ENCODE data around the gene BICD2.

BICD2 gene

DNA sequence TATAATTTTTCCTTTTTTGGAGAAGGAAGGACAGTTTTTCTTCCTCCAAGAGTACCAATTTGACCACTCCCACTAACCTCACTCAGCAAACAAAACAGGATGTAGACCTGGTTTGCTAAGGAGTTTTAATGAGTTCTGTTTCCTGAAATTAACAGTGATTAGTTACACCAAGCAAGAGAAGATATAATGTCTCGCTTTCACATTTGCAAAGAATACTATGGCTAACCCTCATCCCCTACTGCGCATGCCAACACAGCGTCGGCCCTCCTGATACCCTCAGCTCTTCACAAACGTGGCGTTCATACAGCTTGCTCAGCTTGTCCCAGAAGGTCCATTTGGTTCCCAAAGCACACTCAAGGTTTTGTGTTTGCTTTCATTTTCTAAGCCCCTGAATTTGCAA is 52.8 kb downstream of the BICD2 start:
- DNase-seq = no peak

DNA sequence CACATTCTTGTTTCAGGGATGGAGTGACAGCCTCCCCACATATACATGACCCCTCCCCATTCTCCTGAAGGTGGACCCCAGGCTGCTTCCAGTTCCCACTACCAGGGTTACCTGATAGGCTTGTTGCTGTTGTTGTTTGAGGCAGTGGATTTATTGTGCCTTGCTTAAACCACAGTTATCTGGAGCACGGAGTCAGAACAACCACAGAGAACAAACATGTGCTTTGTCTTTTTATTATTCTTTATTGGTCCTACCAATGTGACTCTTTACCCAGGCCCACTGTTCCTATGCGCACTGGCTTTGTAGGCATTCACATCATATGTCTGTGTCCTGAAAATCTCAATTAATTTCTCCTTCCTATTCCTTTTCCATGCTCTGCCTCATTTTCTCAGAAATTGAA is 53.5 kb downstream of the BICD2 start:
- no peak for DNase-seq

DNA sequence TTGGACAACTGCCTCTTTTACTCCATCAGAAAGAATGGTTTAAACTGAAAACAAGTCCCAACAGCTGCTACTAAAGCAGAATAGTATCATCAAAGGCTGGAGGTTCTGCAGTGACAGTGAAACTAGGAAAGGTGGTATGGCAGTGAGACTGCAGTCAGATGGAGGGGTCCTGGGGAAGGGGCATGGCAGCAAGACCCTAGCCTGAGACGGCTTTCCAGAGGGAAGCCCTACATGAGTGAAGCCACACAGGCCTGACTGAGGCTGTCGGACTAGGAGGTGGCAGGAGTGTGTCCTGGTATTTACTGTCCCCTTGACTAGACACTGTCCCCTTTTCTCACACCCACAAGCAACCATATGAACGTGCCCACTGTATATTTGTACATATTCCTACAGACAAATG is 54.3 kb downstream of the BICD2 start:
- no peak for DNase-seq

DNA sequence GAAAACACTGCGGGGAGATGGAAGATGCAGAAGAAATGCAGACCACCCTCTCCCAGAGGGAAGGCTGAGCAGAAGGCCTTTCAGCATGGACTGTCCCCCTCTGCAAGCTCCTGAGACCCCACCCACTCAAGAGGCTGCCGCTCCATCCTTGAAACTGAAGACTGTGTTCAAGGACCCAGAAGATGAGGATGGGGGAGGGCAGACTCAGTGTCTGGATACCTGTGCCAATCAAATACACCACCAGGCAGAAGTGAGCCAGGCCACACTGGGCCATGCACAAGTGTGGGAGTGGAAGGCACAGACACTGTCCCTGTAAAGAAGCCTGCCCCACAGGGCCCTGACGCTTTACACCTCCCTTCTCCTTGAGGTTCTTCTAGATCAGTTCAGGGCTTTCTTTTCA is 54.7 kb downstream of the BICD2 start:
- no peak for DNase-seq

DNA sequence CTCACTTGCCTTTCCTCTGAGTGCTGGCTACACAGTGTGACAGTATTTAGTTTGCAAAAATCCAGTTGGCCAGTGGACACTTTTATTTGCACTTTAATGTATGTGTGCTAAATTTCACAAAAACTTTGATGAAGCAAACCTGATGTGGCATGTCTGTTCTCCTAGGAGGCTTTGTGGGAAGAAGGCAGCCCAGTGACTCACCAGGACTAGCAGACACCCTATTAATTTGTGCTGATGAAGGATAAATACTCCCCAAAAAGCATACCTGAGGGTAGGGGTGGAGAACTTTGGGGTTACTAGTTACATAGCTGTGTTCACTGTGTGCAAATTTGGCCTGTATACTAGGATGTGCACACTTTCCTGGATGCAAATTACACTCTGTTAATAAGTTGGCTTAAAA is 55.4 kb downstream of the BICD2 start:
- DNase-seq = no peak

DNA sequence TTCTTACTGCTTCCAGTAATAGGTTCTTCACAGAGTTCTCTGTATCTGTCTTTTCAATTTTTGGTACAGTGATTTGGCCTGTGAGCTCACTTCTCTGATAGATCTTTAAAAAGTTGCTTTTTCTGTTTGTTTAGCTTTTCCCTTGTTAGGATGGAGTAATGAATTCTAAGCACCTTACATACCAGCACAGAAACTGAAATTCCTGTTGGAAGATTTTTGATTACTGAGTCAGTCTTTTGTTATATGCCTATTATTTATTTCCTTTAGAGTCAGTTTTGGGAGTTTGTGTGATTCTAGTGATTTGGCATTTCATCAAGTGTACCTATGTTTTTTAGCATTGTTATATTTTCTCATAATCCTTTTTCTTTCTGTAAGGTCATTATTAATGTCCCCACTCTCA is 57.1 kb downstream of the BICD2 start:
- DNase-seq = no peak

DNA sequence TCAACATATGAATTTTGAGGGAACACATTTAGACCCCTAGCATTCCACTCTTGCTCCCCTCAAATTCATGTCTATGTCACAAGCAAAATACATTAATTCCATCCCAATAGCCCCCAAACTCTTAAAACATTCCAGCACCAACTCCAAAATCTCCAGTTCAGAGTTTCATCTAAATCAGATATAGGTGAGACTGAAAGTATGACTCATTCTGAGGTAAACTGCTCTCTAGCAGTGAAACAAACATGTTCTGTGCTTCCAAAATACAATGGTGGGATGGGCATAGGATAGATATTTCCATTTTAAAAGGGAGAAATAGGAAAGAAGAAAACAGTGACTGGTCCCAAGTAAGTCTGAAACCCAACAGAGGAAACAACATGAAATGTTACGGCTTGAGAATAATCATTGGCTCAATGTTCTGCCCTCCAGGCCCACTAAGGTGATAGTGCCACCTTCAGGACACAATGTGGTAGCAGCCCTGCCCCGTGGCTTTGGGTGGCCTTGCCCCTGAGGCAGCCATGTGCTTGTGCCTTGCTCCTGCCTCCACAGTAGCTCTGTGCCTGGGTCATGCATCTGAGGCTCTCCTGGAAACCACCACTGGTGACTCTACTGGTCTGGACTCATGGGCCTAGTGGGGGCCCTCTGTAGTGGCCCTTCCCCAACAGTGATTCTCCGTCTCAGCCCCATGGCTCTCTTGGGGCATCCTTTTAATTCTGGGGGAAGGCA is 58.3 kb downstream of the BICD2 start:
- DNase-seq = peak; percentile 29

DNA sequence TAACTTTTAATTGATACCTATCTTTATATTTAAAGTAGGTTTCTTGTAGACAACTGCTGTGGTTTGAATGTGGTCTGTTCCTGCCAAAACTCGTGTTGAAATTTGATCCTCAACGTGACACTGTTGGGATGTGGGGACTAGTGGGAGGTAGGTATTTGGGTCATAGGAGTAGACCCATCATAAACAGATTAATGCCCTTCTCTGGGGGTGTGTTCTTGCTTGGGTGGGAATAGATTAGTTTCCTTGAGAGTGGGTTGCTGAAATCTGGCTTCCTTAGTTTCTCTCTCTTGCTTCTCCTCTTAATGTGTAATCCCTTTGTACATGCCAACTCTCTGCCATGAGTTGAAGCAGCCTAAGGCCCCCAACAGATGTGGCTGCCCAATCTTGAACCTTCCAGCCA is 60.1 kb downstream of the BICD2 start:
- no peak for DNase-seq

DNA sequence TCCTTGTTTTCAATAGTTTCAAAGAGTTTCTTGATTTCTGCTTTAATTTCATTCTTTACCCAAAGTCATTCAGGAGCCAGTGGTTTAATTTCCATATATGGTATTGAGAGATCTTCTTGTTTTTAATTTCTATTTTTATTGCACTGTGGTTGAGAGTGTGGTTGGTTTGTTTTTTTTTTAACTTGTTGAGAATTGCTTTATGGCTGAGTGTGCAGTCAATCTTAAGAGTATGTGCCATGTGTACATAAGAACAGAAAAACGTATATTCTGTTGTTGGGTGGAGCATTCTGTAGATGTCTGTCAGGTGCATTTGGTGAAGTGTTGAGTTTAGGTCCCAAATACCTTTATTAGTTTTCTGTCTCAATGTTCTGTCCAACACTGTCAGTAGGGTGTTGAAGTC is 68.0 kb downstream of the BICD2 start:
- DNase-seq = no peak

DNA sequence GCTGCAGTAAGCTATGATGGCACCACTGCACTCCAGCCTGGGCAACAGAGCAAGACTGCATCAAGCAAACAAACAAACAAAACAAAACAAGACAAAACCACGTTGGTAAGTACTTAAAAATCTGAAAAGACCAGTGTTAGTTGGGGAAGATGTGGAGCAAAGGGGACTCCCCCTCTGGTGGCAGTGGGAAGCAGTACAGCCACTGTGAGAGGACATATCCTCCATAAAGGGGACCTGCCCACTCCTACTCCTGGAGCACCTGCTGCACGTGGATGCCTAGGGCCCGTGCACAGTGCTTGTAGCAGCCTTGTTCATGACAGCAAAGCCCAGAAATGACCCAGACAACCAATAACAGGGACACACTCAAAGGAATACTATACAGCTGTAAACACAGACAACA is 77.7 kb downstream of the BICD2 start:
- DNase-seq = peak; percentile 13

DNA sequence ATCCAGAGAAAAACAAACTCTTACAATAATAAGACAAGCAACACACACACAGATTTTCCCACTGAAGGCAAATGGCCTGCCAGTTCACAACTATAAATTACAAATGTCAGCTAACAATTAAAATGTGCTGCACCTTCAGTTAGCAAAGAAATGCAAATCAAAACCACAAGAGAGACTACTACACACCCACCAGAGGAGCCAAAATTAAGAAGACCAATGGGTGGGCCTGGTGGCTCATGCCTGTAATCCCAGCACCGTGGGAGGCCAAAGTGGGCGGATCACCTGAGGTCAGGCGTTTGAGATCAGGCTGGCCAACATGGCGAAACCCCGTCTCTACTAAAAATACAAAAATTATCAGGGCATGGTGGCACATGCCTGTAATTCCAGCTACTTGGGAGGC is 79.6 kb downstream of the BICD2 start:
- DNase-seq = no peak

DNA sequence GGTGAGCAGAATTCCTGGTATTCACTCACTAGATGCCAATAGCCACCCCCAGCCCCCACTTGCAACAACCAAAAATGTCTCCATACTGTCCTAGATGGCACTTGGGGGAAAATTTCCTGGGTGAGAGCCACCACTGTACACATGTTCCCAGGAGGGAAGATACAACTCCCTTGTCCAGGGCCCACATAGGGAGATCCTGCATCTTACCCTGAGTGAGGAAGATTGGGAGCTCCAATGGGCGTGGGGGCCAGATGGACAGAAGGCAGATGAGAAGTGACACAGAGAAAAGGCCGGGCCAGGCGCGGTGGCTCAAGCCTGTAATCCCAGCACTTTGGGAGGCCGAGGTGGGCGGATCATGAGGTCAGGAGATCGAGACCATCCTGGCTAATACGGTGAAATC is 82.4 kb downstream of the BICD2 start:
- no peak for DNase-seq

DNA sequence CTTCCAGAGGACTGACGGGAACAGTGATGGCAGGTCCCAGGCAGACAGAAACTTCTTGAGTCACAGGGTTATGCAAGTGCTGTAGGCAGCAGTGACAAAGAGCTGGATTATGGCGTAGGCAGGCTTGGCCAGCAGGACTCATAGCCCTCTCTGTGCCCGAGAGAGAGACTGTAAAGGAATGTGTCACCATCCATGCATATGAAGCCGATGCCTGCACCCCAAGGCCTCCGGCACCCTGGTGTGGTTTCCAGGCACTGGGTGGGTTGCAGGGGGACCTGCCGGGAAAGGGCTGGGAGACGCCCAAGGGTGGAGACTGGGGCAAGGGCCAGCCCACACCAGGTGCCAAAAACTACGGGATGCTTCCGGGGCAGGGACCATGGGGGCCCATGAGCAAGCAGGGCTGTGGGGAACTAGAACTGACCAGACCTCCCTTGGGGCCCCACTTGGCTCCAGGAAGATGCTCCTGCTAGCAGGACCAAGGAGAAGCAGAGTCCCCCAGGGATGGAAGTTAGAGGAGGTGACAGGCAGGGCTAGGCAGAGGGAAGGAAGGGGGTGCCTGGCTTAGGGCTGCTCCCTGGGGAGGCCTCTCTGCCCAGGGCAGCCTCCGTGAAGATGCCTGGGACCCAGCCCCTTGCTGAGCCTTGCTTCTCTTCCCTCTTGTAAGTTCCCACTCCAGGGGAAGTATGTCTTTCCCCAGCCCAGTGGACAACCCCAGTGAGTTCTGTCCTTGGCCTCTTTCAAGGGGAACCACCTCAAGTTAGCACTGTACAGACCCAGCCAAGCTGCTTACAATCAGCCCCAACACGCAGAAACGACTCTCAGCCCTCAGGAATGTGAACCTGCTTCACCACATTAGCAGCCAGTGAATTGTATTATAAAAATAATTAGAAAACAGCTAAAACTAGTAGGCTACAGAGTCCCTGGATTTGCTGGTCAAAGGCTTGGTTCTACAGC is 84.2 kb downstream of the BICD2 start:
- no peak for DNase-seq

DNA sequence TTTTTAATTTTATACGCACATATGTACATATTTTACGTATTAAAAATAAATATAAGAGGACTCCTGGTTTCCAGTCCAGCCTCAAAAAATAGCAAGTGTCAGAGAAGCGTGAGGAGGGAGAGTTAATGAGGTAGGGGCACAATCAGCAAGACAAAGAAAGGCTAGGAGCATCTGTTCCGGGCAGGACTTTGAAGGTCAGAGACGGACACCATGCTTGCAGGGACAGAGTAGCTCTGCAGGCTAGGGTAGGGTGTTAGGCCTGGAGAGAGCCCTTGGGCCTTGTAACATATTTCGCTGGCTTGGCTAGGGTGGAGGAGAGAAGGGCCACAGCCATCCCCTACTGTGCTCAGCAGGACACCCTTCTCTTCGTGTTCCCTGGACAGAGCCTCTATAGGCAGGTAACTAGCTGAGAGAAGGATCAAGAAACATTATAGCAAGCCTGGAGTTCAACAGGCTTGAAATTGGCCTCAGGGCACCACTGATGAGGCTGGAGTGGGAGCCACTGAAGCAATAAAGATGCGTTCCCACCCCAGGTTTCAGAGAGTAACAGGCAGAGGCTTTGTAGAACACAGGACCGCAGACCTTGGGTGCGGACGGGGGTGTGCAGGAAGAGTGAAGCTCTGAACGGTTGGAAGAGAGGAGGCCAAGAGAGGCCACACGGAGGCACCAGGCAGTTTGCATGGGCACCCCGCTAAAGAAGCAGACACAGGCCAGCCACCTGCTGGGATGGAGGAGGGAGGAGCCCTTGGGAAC is 85.0 kb downstream of the BICD2 start:
- no peak for DNase-seq

DNA sequence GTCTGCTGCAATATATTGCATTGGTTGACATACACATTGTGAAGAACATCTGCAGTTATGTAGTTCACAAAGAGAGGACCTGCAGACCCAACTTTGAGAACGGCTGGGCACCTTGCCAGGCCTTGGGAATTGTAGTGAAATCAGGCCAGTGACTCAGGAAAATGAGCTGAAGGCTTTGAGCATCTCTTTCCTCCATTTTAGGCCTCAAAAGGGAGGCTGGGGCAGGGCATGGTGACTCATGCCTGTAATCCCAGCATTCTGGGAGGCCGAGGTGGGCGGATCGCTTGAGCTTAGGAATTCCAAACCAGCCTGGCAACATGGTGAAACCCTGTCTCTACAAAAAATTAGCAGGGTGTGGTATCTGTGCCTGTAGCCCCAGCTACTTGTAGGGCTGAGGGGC is 93.3 kb downstream of the BICD2 start:
- DNase-seq = peak; percentile 6

DNA sequence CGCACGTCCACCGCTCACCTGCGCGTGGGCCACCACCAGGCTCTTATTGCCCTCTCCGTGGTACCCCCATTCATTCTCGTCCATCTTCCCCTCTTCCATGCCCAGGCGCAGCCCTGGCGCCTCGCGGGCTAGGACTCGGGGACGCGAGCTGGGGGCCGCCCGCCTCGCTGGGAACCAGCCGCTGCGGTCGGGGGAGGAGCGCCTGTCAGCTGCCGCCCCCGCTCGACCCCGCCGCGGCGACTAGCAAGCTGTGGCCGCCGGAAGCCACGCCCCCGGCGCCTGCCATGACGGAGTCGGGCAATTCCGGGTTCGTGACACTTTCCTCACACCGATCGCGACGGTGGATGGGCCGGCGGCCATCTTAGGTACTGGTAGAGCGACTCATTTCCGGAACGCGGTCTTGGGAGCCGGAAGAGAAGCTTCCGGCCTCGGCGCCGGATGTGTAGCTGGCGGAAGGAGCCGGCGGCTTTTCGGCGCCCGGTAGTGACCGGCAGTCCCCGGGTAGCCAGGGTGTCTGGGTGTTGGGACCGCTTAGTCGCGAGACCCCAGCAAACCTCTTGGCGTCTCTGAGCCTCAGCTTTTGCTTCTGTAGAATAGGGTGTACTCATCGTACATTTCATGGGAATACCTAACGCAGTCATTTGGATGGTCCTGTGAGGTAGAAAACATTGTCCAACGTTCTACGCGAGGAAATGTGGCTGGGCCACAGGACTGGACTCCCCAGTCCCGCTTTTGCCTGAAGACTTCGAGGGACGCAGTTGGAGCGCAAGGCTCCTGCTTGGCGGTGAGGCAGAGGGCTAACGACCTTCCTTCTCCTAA is 94.5 kb downstream of the BICD2 start, which contains the start of gene IPPK:
IPPK (minus strand) TSS at position 242 of the 819 bp plus-strand sequence; CDS start at position 99, 143 bp downstream.
- peak; percentile 97 for DNase-seq

DNA sequence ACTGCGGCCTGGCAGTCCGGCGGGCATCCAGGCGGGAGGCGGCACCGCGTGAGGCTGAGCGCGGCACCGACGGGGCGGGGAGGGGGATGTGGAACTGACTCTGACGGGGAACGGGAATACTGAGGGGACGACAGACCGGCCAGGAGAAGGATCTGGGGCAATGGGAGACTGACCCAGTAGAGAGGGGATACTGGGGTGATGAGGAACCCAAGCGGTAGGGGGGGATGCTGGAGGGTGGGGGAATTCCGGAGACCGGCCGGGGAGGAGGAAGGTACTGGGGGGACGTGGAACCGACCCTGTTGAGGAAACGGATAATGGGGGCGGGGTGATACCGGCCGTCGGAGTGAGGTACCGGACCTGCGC is 95.1 kb downstream of the BICD2 start:
- peak; percentile 28 for DNase-seq

DNA sequence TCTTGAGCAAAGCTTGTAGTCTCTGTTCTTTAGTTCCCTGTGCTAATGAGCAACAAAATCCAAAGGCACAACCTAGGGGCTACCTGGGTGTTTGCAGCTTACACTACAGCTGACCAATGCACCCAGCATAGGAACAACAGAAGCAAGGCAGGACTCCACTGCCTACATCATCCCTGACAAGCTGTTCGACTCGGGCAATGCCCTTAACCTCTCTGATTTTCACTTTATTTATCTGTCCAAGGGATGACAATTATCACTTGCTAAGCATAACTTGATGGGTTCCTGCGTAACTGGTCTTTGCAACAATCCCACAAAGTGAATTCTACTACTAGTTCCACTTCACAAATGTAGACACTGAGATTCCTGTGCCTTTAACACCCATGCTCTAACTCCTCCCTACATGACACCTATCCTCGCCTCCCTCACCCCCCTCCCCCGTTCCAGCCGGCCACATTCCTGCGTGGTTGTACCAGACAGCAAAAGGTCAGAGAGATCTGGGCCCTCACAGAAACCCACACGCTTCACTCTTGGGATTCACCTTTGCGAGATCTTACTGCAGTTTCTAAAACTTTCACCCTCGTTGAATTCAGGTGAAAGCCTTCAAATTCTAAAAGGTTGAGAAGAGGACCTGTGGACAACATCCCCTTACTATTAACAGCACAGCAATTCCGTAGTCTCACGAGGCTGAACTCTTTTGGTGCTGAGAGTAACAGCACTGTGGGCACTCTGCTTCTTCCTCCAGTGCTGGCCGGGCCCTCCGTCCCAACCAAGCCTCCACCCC is 95.7 kb downstream of the BICD2 start:
- peak; percentile 54 for DNase-seq

DNA sequence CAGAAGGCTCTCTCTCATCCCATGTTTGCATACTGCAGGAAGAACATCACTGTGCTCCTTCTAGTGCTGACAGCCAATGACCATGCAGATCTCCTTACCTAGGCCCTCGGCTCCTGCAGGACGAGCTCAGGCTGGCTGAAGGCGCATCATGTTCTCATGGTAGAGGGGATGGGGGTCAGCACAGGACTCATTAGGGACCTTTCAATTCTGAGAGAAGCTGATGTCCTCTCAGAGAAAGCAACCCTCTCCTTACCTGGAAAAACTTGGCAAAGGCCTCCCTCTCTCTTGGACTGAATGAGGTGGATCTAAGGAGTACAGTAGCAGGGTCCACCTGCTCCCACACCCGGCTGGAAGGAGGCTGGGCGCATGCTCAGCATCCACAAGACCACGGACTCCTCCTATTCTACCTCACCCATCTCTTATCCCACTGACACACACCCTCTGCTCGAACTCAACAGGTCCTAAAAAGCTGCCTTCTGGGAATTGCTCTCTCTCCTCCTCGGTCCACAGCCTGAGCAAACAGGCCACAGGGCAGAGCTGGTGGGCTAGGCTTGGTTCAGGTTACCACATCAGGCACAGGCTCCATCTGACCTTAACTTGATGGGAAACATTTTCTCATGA is 97.6 kb downstream of the BICD2 start:
- DNase-seq = no peak

DNA sequence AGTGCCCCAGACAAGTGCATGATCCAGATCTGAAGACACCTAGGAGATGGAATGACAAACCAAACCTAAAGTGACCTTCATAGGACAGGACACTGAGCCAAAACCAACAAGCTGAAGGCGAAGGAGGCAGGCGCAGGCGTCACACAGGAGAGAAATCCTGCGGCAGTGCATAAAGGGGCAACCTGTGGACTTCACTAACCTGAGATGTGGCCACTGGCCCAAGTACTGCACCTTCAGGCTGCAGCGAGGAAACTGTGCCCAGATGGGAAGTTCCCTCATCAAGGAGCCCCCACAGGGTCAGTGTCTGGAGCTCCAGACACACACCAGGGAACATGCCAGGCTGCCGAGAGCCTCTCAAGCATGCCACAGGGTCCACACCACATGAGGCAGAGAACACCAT is 98.4 kb downstream of the BICD2 start:
- DNase-seq = no peak

DNA sequence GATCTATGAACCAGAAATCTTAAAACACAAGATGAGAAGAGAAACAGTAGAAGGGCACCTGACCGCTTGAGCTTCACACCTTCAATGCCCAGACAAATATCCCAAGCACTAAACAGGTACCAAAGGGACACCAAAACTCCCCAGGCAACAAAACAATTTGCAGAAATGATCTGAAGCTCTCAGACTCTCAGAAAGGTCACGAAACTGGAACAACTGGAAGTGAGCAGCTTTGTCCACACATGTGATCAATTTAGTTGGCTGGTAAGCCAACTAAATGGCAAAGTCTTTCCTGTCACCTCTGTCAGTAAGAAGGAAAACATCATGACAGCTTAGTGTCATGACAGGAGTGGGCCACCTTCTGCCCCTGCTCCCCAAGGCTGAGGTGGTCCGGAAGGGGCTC is 98.8 kb downstream of the BICD2 start:
- DNase-seq = no peak

All from RPMI8226 (cell line).